K562 (cell line): Measurements from ENCODE around the gene CRAMP1. TPM values are rescaled to one million over a fixed set of nuclear protein-coding genes. Genes with fewer than 3 reads are reported as not detected.

ENCODE experiments used
- CBFA2T2 ChIP-seq: fragments of 450-650 bp; conservative IDR thresholded peaks from 2 replicates; pipeline ENCODE4 v1.6.1; 2017; ENCODE audit warnings: mild to moderate bottlenecking
- E2F3 ChIP-seq: fragments of 250-450 bp; sonication (Bioruptor Pico); IDR thresholded peaks from 2 replicates; pipeline ENCODE4 v1.4.0; 2020; ENCODE audit warnings: mild to moderate bottlenecking
- E4F1 ChIP-seq: fragments of 250-450 bp; sonication (Bioruptor Pico); IDR thresholded peaks from 2 replicates; pipeline ENCODE4 v1.5.0; 2021; ENCODE audit warnings: mild to moderate bottlenecking, borderline replicate concordance
- ESRRA ChIP-seq: fragments of 450-650 bp; IDR thresholded peaks from 2 replicates; pipeline ENCODE4 v1.6.1; 2014; ENCODE audit warnings: low read depth, mild to moderate bottlenecking, moderate library complexity, borderline replicate concordance
- ETV5 ChIP-seq: sonication (generic); formaldehyde crosslinking; IDR thresholded peaks from 2 replicates; pipeline ENCODE4 v1.4.0; 2020; ENCODE audit warnings: low read depth, mild to moderate bottlenecking, missing genetic modification reagents
- GTF2F1 ChIP-seq: IDR thresholded peaks from 2 replicates; pipeline ENCODE4 v1.6.1; 2011; ENCODE audit warnings: low read depth, low read length, improper control_type of control experiment
- HDAC2 ChIP-seq: fragments of 450-650 bp; IDR thresholded peaks from 2 replicates; pipeline ENCODE4 v1.6.1; 2016; ENCODE audit warnings: mild to moderate bottlenecking
- KLF13 ChIP-seq: fragments of 450-650 bp; IDR thresholded peaks from 2 replicates; pipeline ENCODE4 v1.6.1; 2016; ENCODE audit warnings: missing genetic modification characterization, low read depth, mild to moderate bottlenecking, missing compliant biosample characterization, moderate library complexity, borderline replicate concordance
- KLF6 ChIP-seq: fragments of 250-450 bp; sonication (Bioruptor Pico); IDR thresholded peaks from 2 replicates; pipeline ENCODE4 v1.4.0; 2020; ENCODE audit warnings: mild to moderate bottlenecking, moderate library complexity, borderline replicate concordance
- MTA3 ChIP-seq: fragments of 450-650 bp; formaldehyde crosslinking; IDR thresholded peaks from 2 replicates; pipeline ENCODE4 v1.6.1; 2017; ENCODE audit warnings: mild to moderate bottlenecking, borderline replicate concordance
- MYBL2 ChIP-seq, 2 experiments: fragments of 450-650 bp in 1 of 2; sonication (generic) in 1 of 2; formaldehyde crosslinking in 1 of 2; IDR thresholded peaks; 2 replicates each; pipeline versions ENCODE4 v1.6.1 to v1.8.1; 2017 to 2022; ENCODE audit warnings: borderline replicate concordance in 1 of 2, inconsistent platforms in 1 of 2, low read depth in 1 of 2, mild to moderate bottlenecking in 1 of 2, missing genetic modification reagents in 1 of 2, moderate library complexity in 1 of 2
- NRF1 ChIP-seq, 2 experiments: fragments of 450-650 bp; IDR thresholded peaks in 1 of 2; conservative IDR thresholded peaks in 1 of 2; 2 replicates each; pipeline ENCODE4 v1.6.1; 2014; ENCODE audit warnings: mild to moderate bottlenecking in 2 of 2
- PHTF2 ChIP-seq: fragments of 250-450 bp; sonication (Bioruptor Pico); IDR thresholded peaks from 2 replicates; pipeline ENCODE4 v1.5.0; 2021; ENCODE audit warnings: mild to moderate bottlenecking
- TCF3 ChIP-seq: sonication (generic); formaldehyde crosslinking; IDR thresholded peaks from 2 replicates; pipeline ENCODE4 v1.4.0; 2020; ENCODE audit warnings: mild to moderate bottlenecking, missing genetic modification reagents
- TFAM ChIP-seq: fragments of 250-450 bp; sonication (Bioruptor Pico); conservative IDR thresholded peaks from 2 replicates; pipeline ENCODE4 v1.5.0; 2021; ENCODE audit warnings: mild to moderate bottlenecking, moderate library complexity
- TRIM25 ChIP-seq: fragments of 450-650 bp; IDR thresholded peaks from 2 replicates; pipeline ENCODE4 v1.7.0; 2016; ENCODE audit warnings: borderline replicate concordance
- TRIM28 ChIP-seq: fragments of 450-650 bp; IDR thresholded peaks from 2 replicates; pipeline ENCODE4 v1.6.1; 2017
- YBX1 ChIP-seq: fragments of 450-650 bp; IDR thresholded peaks from 2 replicates; pipeline ENCODE4 v1.7.1; 2016; ENCODE audit warnings: mild to moderate bottlenecking
- ZFP36 ChIP-seq: fragments of 150-350 bp; IDR thresholded peaks from 2 replicates; pipeline ENCODE4 v1.6.1; 2018; ENCODE audit warnings: low read length, low read depth; ENCODE audit not compliant: partially characterized antibody
- ZNF316 ChIP-seq: fragments of 450-650 bp; IDR thresholded peaks from 2 replicates; pipeline ENCODE4 v1.6.1; 2016
- polyA plus RNA-seq, 8 experiments: library from polyadenylated mRNA; depleted of rRNA in 4 of 8; stranded (reverse) in 5 of 8; unstranded in 3 of 8; fragments of >200 nt; fragmentation: Nextera tagmentation in 2 of 8; fragmentation: Illumina TruSeq in 1 of 8; extraction: Ambion mirVana in 2 of 8; extraction: Trizol in 1 of 8; gene quantifications; 2 replicates each; pipeline versions ENCODE4 v1.2.1 to v1.2.3, GENCODE V29; 2011 to 2014; ENCODE audit warnings: inconsistent platforms in 1 of 8, missing spikeins in 1 of 8
- total RNA-seq, 7 experiments: library from RNA; depleted of rRNA in 6 of 7; stranded (reverse); fragments of >200 nt in 6 of 7; fragmentation: Illumina TruSeq in 2 of 7; extraction: Trizol in 2 of 7; gene quantifications; 2 replicates each; pipeline versions ENCODE4 v1.2.1 to v1.2.3, GENCODE V29; 2011 to 2021; ENCODE audit warnings: low replicate concordance in 1 of 7
- TF ChIP-seq, protein P1 (sequence below): fragments of 450-650 bp; IDR thresholded peaks from 2 replicates; pipeline ENCODE4 v1.6.1; 2016
- TF ChIP-seq, protein P2 (sequence below): sonication (generic); formaldehyde crosslinking; IDR thresholded peaks from 2 replicates; pipeline ENCODE4 v1.9.0; 2022; ENCODE audit warnings: mild to moderate bottlenecking, missing genetic modification reagents
- TF ChIP-seq, protein P3 (sequence below): sonication (generic); formaldehyde crosslinking; IDR thresholded peaks from 2 replicates; pipeline ENCODE4 v1.8.0; 2022; ENCODE audit warnings: mild to moderate bottlenecking, missing genetic modification reagents

Gene CRAMP1
- total and polyA plus RNA-seq, 9 of the 15 experiments (the other 6 are each of a cell fraction or from before 2014, with no cell fraction given): 0.52 to 20.8 (median 7.5) TPM

- TF ChIP-seq E4F1 (no peak), KLF6 (CRISPR knock-in tag) (no peak), TRIM28 (0 out of 2 replicates have a peak, but pooled peaks have one; percentile 20), TRIM25 (no peak), TFAM (CRISPR knock-in tag) (no peak), E2F3 (CRISPR knock-in tag) (no peak), ZFP36 (no peak), MTA3 (0 out of 2 replicates have a peak, but pooled peaks have one; percentile 18), GTF2F1 (no peak), ETV5 (CRISPR knock-in tag) (0 out of 2 replicates have a peak, but pooled peaks have one; percentile 31), MYBL2 (IDR thresholded peaks at IDR 0.05; ENCODE audit: low read depth) (no peak), MYBL2 (CRISPR knock-in tag; IDR thresholded peaks at IDR 0.05; ENCODE audit: borderline replicate concordance) (no peak), ZNF316 (peak; percentile 95), YBX1 (no peak), KLF13 (no peak), HDAC2 (peak; percentile 56; the same call in 1 of the 2 replicates), PHTF2 (CRISPR knock-in tag) (no peak), TCF3 (no peak), ESRRA (0 out of 2 replicates have a peak, but pooled peaks have one; percentile 9), NRF1 (conservative IDR thresholded peaks at IDR 0.05 in 1 of 2, IDR thresholded peaks at IDR 0.05 in 1 of 2) (0 out of 4 replicates have a peak, but pooled peaks of 1 of the 2 experiments have one; percentile 22), CBFA2T2 (no peak)
- TF ChIP-seq, protein P1, sequence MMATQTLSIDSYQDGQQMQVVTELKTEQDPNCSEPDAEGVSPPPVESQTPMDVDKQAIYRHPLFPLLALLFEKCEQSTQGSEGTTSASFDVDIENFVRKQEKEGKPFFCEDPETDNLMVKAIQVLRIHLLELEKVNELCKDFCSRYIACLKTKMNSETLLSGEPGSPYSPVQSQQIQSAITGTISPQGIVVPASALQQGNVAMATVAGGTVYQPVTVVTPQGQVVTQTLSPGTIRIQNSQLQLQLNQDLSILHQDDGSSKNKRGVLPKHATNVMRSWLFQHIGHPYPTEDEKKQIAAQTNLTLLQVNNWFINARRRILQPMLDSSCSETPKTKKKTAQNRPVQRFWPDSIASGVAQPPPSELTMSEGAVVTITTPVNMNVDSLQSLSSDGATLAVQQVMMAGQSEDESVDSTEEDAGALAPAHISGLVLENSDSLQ: peak; percentile 21
- TF ChIP-seq, protein P2, sequence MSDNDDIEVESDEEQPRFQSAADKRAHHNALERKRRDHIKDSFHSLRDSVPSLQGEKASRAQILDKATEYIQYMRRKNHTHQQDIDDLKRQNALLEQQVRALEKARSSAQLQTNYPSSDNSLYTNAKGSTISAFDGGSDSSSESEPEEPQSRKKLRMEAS (CRISPR knock-in tag): peak; percentile 49
- TF ChIP-seq, protein P3, sequence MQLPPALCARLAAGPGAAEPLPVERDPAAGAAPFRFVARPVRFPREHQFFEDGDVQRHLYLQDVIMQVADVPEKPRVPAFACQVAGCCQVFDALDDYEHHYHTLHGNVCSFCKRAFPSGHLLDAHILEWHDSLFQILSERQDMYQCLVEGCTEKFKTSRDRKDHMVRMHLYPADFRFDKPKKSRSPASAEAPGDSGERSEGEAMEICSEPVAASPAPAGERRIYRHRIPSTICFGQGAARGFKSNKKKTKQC (CRISPR knock-in tag): no peak; the same call in 1 of the 2 replicates
Measured at GRCh38 chr16:1645914-1646525, 33.9 kb downstream of the CRAMP1 start (continued).
